GM12874 (cell line): ENCODE data around the gene BCAS1.

Source experiments
- TF ChIP-seq, protein P1 (sequence below): IDR thresholded peaks from 2 replicates; pipeline ENCODE4 v1.5.1; 2011; ENCODE audit warnings: low read depth, mild to moderate bottlenecking, control low read depth, low read length, moderate library complexity; ENCODE audit not compliant: insufficient read depth

Gene BCAS1

DNA sequence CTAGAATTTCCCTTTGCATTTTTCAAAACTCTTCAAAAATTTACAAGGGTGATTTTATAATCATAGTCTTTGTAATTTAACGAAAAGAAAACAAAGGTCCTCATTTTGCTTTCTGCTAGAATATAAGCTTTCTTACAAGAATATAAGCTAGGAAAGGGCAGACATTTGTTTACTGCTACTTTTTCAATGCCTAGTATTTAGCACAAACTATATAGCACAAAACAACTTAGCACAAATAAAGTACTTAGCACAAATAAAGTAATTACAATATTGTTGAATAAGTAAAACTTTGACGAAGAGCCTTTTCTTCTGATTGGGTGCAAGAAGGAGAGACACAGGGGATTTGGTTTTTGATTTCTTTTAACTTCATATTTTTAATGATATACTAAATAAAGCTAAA, 87.8 kb downstream of the BCAS1 start:
- TF ChIP-seq, protein P1, sequence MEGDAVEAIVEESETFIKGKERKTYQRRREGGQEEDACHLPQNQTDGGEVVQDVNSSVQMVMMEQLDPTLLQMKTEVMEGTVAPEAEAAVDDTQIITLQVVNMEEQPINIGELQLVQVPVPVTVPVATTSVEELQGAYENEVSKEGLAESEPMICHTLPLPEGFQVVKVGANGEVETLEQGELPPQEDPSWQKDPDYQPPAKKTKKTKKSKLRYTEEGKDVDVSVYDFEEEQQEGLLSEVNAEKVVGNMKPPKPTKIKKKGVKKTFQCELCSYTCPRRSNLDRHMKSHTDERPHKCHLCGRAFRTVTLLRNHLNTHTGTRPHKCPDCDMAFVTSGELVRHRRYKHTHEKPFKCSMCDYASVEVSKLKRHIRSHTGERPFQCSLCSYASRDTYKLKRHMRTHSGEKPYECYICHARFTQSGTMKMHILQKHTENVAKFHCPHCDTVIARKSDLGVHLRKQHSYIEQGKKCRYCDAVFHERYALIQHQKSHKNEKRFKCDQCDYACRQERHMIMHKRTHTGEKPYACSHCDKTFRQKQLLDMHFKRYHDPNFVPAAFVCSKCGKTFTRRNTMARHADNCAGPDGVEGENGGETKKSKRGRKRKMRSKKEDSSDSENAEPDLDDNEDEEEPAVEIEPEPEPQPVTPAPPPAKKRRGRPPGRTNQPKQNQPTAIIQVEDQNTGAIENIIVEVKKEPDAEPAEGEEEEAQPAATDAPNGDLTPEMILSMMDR = no peak

DNA sequence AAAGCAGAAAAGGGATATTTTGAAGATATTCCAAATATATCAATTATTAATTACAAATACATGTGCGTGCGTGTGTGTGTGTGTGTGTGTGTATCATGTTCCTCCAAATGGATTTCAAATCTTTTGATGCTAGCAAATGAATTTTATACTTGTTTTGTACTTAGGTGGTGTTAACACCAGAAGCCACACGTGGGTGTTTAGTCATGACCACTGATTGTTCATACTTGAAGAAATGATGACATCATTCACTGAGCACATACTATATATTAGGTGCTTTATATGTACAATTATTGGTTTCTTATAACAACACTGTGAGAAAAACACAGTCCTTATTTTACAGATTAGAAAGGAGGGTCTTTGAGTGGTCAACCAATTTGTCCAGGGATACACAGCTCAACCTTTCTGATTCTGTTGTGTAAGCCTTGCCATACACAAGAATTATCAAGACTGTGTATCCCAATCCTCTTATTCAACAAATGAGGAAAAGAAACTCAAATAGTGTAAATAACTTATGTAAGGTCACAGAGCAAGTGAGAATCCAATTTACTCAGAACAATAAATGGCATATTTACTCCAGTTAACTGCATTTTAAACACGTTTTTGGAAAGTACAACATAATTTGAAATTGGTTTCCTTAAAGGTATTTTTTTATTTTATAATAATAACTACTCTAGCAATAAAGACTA, 88.5 kb downstream of the BCAS1 start:
- TF ChIP-seq, protein P1 = no peak

DNA sequence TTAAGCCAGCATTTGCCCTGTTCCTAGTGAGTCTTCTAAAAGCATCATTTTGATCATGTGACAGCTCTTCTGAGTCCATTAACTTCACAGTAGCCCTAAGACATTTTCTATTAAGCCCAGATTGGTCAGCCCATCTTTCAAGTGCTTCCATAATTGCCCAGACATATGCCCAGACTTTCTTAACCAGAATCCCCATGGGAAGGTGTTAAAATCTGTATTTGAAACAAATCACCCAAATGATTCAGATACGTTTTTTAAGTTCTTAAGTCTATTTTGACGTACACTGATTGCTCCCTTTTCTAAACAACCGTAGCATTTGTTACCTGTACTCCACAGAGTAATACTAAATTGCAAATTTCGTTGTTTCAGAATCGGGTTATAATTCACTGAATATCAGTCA, 89.3 kb downstream of the BCAS1 start:
- TF ChIP-seq, protein P1 = no peak

DNA sequence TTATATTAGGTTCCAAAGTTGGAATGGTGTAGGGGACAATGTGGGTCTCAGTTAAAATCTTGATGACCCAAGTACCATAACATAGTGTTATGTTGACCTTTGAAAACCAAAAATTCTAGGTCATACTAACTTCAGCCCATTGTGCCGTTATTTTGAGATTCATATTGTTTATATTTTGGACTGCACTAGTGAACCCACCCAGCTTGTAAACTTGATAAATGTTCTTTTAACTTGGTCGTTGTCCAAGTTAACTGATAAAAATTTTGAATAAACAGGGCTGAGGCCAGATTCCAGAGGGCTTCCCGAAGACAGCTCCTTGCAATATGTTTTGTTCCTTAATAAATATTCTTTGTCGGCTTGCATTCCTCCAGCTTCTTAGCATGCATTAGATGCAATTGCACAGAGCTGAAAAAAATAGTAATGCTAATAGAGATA, 90.3 kb downstream of the BCAS1 start:
- TF ChIP-seq, protein P1 = no peak

DNA sequence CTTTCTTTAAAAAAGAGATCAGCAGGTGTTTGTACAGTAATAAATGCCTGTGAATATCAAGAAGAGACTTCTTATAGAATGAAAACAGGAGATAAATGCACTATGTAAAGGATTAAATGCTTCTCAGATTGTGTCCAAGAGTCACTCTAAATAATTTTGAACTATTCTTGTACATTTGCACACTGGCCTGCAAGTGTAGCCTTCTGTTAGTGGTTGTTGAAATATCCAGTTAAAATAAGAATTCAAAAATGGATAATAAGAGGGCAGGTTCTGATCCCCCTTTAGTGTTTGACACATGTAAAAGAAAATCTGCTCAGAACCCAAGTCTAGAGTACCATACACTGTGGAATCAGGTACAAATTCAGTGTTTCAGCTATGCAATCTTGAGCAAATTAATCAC, 91.9 kb downstream of the BCAS1 start:
- TF ChIP-seq, protein P1 = no peak

DNA sequence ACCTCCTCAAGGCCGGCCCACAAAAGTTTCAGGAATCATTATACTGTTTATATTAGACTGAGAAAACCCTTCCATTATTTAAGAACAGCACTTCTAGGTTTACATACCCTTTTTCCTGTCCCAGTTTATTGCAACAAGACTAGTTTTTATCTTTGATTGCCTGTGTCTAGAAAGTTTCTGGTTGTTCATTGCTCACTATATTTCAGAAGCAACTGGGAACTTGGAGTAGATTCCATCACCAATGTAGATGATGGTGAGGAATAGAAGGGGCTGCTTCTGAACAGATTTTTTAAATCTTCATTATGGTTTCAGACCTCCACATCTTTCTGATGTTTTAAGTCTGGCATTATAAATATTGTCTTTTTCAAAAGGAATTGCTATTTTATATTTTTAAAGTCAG, 93.0 kb downstream of the BCAS1 start:
- TF ChIP-seq, protein P1 = no peak

DNA sequence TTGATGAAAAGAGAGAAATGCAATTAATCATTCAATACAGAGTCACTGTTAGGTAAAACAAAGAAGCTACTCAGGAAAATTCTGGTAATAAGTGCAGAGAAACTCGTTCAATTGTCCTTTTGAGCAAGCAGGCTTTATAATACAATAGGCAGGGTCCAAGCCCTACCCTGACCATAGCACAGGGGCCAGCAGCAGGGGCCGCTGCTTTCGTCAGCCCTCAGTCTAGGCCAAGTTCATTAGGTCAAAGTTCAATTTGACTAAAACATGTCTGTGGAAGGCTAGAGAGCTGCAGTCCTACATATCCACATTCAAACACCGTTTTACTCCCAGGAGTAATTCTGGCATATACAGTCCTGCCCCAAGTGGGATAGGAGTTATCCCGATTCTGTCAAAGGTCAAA, 94.6 kb downstream of the BCAS1 start:
- TF ChIP-seq, protein P1 = no peak
